ENCODE data around the gene PHF12. TPM values are rescaled to one million over a fixed set of nuclear protein-coding genes. Genes with fewer than 3 reads are reported as not detected.

The PHF12 gene
- total RNA-seq, 1 experiment from 2014 or later, result 35.7 TPM

DNA sequence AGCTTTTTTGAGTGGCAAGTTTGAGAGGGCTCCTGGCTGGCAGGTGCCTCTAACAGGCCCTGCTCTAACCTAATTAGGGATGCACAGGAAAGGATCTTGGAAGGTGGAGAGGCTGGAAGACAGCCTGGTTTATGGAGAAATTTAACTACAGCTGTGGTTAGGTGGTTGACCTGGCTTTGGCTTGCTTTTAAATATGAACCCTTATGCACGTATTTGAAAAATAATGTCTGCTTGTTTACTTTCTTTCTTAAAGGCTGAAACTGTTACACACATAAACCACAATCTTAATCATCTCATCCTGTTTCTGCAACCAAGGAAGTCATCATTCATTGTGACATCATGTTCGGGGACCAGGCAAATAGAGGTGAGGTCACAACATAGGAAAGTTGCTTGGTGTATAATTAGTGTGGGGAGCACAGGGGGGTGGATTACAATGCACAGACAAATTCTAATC lies 25.4 kb downstream of the PHF12 start:
- Histone ChIP-seq H3K27me3 (ENCODE audit: insufficient read depth, low read length) (no peaks in the 10 kb centered on the region), H3K79me2 (ENCODE audit: insufficient read depth, low read length) (peaks cover 55% of the 10 kb centered on the region), H3K4me2 (ENCODE audit: low read length) (no peak overlapping the region), H3K9me3 (ENCODE audit: control insufficient read depth in 1 of 2, insufficient read depth in 1 of 2, low read depth in 1 of 2, low read length in 2 of 2) (no peaks in the 10 kb centered on the region), H3K9ac (ENCODE audit: low read length) (no peak overlapping the region), H3K4me1 (ENCODE audit: control insufficient read depth in 1 of 2, insufficient read depth in 2 of 2, low read length in 2 of 2) (no peaks in the 10 kb centered on the region), H3K27ac (ENCODE audit: low read depth, low read length) (no peak overlapping the region), H2AFZ (ENCODE audit: low read depth, low read length, poor library complexity, severe bottlenecking) (no peak overlapping the region), H3K4me3 (replicated peaks in 1 of 2; ENCODE audit: low read depth in 1 of 2, low read length in 2 of 2) (no peak overlapping the region), H4K20me1 (ENCODE audit: insufficient read depth) (no peaks in the 10 kb centered on the region), H3K36me3 (ENCODE audit: control insufficient read depth in 1 of 2, insufficient read depth in 2 of 2, low read length in 2 of 2) (peaks cover 17 to 34% of the 10 kb centered on the region in 2 experiments), H3K9me2 (ENCODE audit: insufficient read depth) (no peaks in the 10 kb centered on the region)
- ChIA-PET POLR2A (no interaction called here), CTCF (no interaction called here), RAD21 (ENCODE audit: low non-redundant PET in 1 of 2, low total read pairs in 2 of 2, uncharacterized antibody in 2 of 2, unreplicated experiment in 2 of 2) (no interaction called here)
- TF ChIP-seq, protein P1, sequence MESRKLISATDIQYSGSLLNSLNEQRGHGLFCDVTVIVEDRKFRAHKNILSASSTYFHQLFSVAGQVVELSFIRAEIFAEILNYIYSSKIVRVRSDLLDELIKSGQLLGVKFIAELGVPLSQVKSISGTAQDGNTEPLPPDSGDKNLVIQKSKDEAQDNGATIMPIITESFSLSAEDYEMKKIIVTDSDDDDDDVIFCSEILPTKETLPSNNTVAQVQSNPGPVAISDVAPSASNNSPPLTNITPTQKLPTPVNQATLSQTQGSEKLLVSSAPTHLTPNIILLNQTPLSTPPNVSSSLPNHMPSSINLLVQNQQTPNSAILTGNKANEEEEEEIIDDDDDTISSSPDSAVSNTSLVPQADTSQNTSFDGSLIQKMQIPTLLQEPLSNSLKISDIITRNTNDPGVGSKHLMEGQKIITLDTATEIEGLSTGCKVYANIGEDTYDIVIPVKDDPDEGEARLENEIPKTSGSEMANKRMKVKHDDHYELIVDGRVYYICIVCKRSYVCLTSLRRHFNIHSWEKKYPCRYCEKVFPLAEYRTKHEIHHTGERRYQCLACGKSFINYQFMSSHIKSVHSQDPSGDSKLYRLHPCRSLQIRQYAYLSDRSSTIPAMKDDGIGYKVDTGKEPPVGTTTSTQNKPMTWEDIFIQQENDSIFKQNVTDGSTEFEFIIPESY (IDR thresholded peaks at IDR 0.05; ENCODE audit: extremely low read depth, insufficient replicate concordance, low read length), result no peak
- TF ChIP-seq, protein P2, sequence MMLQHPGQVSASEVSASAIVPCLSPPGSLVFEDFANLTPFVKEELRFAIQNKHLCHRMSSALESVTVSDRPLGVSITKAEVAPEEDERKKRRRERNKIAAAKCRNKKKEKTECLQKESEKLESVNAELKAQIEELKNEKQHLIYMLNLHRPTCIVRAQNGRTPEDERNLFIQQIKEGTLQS (IDR thresholded peaks at IDR 0.05), result no peak
- TF ChIP-seq SRF (IDR thresholded peaks at IDR 0.05; ENCODE audit: low read depth) (no peak), ELF1 (IDR thresholded peaks at IDR 0.05; ENCODE audit: borderline replicate concordance, low read depth) (no peak), RAD21 (IDR thresholded peaks at IDR 0.05; ENCODE audit: low read depth) (no peak), EGR1 (IDR thresholded peaks at IDR 0.05; ENCODE audit: low read depth) (no peak), EZH2 (IDR thresholded peaks at IDR 0.05) (no peak), POLR2A (IDR thresholded peaks at IDR 0.05; ENCODE audit: borderline replicate concordance, extremely low read depth, insufficient read depth, insufficient read length) (no peak), YY1 (IDR thresholded peaks at IDR 0.05; ENCODE audit: extremely low read depth, insufficient replicate concordance, low read depth, low read length) (no peak), ZFX (IDR thresholded peaks at IDR 0.05) (no peak), CBX3 (IDR thresholded peaks at IDR 0.05; ENCODE audit: low read depth) (no peak)
- TF ChIP-seq, protein P3, sequence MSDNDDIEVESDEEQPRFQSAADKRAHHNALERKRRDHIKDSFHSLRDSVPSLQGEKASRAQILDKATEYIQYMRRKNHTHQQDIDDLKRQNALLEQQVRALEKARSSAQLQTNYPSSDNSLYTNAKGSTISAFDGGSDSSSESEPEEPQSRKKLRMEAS (IDR thresholded peaks at IDR 0.05), result no peak
- TF ChIP-seq, protein P4, sequence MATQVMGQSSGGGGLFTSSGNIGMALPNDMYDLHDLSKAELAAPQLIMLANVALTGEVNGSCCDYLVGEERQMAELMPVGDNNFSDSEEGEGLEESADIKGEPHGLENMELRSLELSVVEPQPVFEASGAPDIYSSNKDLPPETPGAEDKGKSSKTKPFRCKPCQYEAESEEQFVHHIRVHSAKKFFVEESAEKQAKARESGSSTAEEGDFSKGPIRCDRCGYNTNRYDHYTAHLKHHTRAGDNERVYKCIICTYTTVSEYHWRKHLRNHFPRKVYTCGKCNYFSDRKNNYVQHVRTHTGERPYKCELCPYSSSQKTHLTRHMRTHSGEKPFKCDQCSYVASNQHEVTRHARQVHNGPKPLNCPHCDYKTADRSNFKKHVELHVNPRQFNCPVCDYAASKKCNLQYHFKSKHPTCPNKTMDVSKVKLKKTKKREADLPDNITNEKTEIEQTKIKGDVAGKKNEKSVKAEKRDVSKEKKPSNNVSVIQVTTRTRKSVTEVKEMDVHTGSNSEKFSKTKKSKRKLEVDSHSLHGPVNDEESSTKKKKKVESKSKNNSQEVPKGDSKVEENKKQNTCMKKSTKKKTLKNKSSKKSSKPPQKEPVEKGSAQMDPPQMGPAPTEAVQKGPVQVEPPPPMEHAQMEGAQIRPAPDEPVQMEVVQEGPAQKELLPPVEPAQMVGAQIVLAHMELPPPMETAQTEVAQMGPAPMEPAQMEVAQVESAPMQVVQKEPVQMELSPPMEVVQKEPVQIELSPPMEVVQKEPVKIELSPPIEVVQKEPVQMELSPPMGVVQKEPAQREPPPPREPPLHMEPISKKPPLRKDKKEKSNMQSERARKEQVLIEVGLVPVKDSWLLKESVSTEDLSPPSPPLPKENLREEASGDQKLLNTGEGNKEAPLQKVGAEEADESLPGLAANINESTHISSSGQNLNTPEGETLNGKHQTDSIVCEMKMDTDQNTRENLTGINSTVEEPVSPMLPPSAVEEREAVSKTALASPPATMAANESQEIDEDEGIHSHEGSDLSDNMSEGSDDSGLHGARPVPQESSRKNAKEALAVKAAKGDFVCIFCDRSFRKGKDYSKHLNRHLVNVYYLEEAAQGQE (IDR thresholded peaks at IDR 0.05; ENCODE audit: low read depth), result no peak
- ATAC-seq (no peak), DNase-seq (ENCODE audit: low read depth, low spot score) (no peak)
- no TSS peak for BruUV-seq (replicated peaks)
- intact Hi-C loops (cut with micrococcal nuclease), result no loop called here
